Right lobe of liver (tissue), 4 donors: ENCODE measurements around the gene TAB2.

Source experiments
- POLR2A ChIP-seq: fragments of 450-650 bp; IDR thresholded peaks from one replicate; pipeline ENCODE4 v1.6.1; 2017; ENCODE audit warnings: antibody characterized with exemption, mild to moderate bottlenecking
- TF ChIP-seq, protein P1 (sequence below), 4 donors: fragments of 200-600 bp in 3 of 4; fragments of 450-650 bp in 1 of 4; IDR thresholded peaks; one replicate each; pipeline versions ENCODE4 v1.5.1 to v1.8.0; 2016 to 2022; ENCODE audit warnings: antibody characterized with exemption in 4 of 4, mild to moderate bottlenecking in 2 of 4
- donor health status: DM: no; HTN: no; CAD: no.
- donor health status: DM: no; HTN: no; CAD: no.
- donor health status: DM: no; HTN: yes; CAD: no.

- TF ChIP-seq, protein P1, sequence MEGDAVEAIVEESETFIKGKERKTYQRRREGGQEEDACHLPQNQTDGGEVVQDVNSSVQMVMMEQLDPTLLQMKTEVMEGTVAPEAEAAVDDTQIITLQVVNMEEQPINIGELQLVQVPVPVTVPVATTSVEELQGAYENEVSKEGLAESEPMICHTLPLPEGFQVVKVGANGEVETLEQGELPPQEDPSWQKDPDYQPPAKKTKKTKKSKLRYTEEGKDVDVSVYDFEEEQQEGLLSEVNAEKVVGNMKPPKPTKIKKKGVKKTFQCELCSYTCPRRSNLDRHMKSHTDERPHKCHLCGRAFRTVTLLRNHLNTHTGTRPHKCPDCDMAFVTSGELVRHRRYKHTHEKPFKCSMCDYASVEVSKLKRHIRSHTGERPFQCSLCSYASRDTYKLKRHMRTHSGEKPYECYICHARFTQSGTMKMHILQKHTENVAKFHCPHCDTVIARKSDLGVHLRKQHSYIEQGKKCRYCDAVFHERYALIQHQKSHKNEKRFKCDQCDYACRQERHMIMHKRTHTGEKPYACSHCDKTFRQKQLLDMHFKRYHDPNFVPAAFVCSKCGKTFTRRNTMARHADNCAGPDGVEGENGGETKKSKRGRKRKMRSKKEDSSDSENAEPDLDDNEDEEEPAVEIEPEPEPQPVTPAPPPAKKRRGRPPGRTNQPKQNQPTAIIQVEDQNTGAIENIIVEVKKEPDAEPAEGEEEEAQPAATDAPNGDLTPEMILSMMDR (IDR thresholded peaks at IDR 0.05), result no peak
- TF ChIP-seq POLR2A, result no peak
Measured at GRCh38 chr6:149379977-149380376, 62.5 kb downstream of the TAB2 start.
